Vagina (tissue), 2 donors: Measurements from ENCODE around the gene PDE4D. TPM values are rescaled to one million over a fixed set of nuclear protein-coding genes. Genes with fewer than 3 reads are reported as not detected.
"Not testable (repeated sequence)": the region's sequence is repeated elsewhere in the genome, so short reads cannot be mapped to it uniquely, and the experiment has no call there.

ENCODE experiments used
- DNase-seq, 2 donors: peaks; one replicate each; pipeline ENCODE4 v3.0.0-alpha.2; 2017; ENCODE audit errors: extremely low spot score in 2 of 2
- H3K27ac ChIP-seq: fragments of 200-600 bp; sonication (generic); one replicate; pipeline ENCODE4 v1.5.1; 2019
- H3K27me3 ChIP-seq: fragments of 200-600 bp; sonication (generic); one replicate; pipeline ENCODE4 v1.5.1; 2019
- H3K36me3 ChIP-seq, 2 donors: fragments of 200-600 bp; sonication (generic); one replicate each; pipeline ENCODE4 v1.5.1; 2017 to 2019
- H3K4me1 ChIP-seq: fragments of 200-600 bp; sonication (generic); one replicate; pipeline ENCODE4 v1.5.1; 2019
- H3K4me3 ChIP-seq, 2 donors: fragments of 200-600 bp; sonication (generic); 1 replicate in 1 of 2; 2 replicates in 1 of 2; pipeline ENCODE4 v1.5.1; 2016 to 2019
- H3K9me3 ChIP-seq: fragments of 200-600 bp; sonication (generic); one replicate; pipeline ENCODE4 v1.5.1; 2019
- CTCF ChIP-seq, 3 experiments: fragments of 450-650 bp in 2 of 3; fragments of 200-600 bp in 1 of 3; sonication (generic) in 1 of 3; IDR thresholded peaks; one replicate each; pipeline ENCODE4 v1.5.1; 2017 to 2019; ENCODE audit warnings: antibody characterized with exemption in 3 of 3, mild to moderate bottlenecking in 2 of 3, moderate library complexity in 2 of 3
- POLR2A ChIP-seq, 2 donors: fragments of 450-650 bp; IDR thresholded peaks; one replicate each; pipeline ENCODE4 v1.6.1; 2017; ENCODE audit warnings: antibody characterized with exemption in 2 of 2, mild to moderate bottlenecking in 2 of 2, moderate library complexity in 2 of 2
- POLR2AphosphoS5 ChIP-seq, 2 donors: sonication (generic); formaldehyde crosslinking; IDR thresholded peaks; one replicate each; pipeline ENCODE4 v1.9.0; 2017; ENCODE audit warnings: antibody characterized with exemption in 2 of 2, mild to moderate bottlenecking in 2 of 2, low read depth in 1 of 2; ENCODE audit not compliant: insufficient read depth in 1 of 2
- intact Hi-C: fragments of 100-400 bp; cut with DNase I; formaldehyde crosslinking; loops from one replicate; pipeline ENCODE4 v1.15.1; 2023
- total RNA-seq: library from RNA; depleted of rRNA; stranded (reverse); fragments of >200 nt; gene quantifications from one replicate; pipeline ENCODE4 v1.2.3, GENCODE V29; 2016

PDE4D gene
- total RNA-seq, 1 donor from 2014 or later = 86.9 TPM

GRCh38 chr5:59312223-59312622, 581.3 kb downstream of the PDE4D start:
- TF ChIP-seq POLR2A (IDR thresholded peaks at IDR 0.05) (no peak), POLR2AphosphoS5 (IDR thresholded peaks at IDR 0.05; ENCODE audit: insufficient read depth in 1 of 2, low read depth in 1 of 2) (no peak), CTCF (IDR thresholded peaks at IDR 0.05) (no peak)
- intact Hi-C loops = no loop called here
- no peak for DNase-seq
- Histone ChIP-seq H3K27ac (no peak overlapping the region), H3K4me3 (no peak overlapping the region), H3K4me1 (peaks cover 7% of the 10 kb centered on the region), H3K27me3 (no peaks in the 10 kb centered on the region), H3K36me3 (no peaks in the 10 kb centered on the region), H3K9me3 (no peaks in the 10 kb centered on the region)

- DNase-seq, intact Hi-C loops, H3K4me1 ChIP-seq, H3K36me3 ChIP-seq, H3K27me3 ChIP-seq, H3K4me3 ChIP-seq, H3K9me3 ChIP-seq, H3K27ac ChIP-seq: not testable (repeated sequence)
Measured at GRCh38 chr5:59308685-59309084, 584.8 kb downstream of the PDE4D start.

GRCh38 chr5:59303289-59303716, 590.2 kb downstream of the PDE4D start:
- H3K9me3 ChIP-seq, intact Hi-C loops, H3K4me1 ChIP-seq, H3K27ac ChIP-seq, H3K27me3 ChIP-seq, H3K36me3 ChIP-seq, H3K4me3 ChIP-seq, DNase-seq: not testable (repeated sequence)

GRCh38 chr5:59302509-59302908, 591.0 kb downstream of the PDE4D start:
- H3K27me3 ChIP-seq, H3K4me3 ChIP-seq, H3K4me1 ChIP-seq, intact Hi-C loops, DNase-seq, H3K9me3 ChIP-seq, H3K27ac ChIP-seq, H3K36me3 ChIP-seq: not testable (repeated sequence)

- Histone ChIP-seq H3K36me3 (no peaks in the 10 kb centered on the region), H3K27me3 (no peaks in the 10 kb centered on the region), H3K27ac (no peak overlapping the region), H3K4me1 (no peaks in the 10 kb centered on the region), H3K4me3 (no peak overlapping the region), H3K9me3 (no peaks in the 10 kb centered on the region)
- no peak for TF ChIP-seq POLR2AphosphoS5 (IDR thresholded peaks at IDR 0.05; ENCODE audit: insufficient read depth in 1 of 2, low read depth in 1 of 2)
- TF ChIP-seq CTCF (IDR thresholded peaks at IDR 0.05) = no peak
- TF ChIP-seq POLR2A (IDR thresholded peaks at IDR 0.05) = no peak
- intact Hi-C loops = no loop called here
- no peak for DNase-seq
Measured at GRCh38 chr5:59301727-59302126, 591.8 kb downstream of the PDE4D start.

- no peak overlapping the region for H3K27ac ChIP-seq
- no peaks in the 10 kb centered on the region for H3K4me1 ChIP-seq
Measured at GRCh38 chr5:59300930-59301329, 592.6 kb downstream of the PDE4D start.

More at GRCh38 chr5:59300930-59301329, 592.6 kb downstream of the PDE4D start:
- Histone ChIP-seq H3K27me3 (no peaks in the 10 kb centered on the region), H3K36me3 (no peaks in the 10 kb centered on the region), H3K4me3 (no peak overlapping the region), H3K9me3 (no peaks in the 10 kb centered on the region)
- TF ChIP-seq CTCF (IDR thresholded peaks at IDR 0.05) (no peak), POLR2A (IDR thresholded peaks at IDR 0.05) (no peak), POLR2AphosphoS5 (IDR thresholded peaks at IDR 0.05; ENCODE audit: insufficient read depth in 1 of 2, low read depth in 1 of 2) (no peak)
- DNase-seq = no peak
- intact Hi-C loops = no loop called here
